ENCODE results near the gene CFDP1. TPM values are rescaled to one million over a fixed set of nuclear protein-coding genes. Genes with fewer than 3 reads are reported as not detected.
A peak's percentile ranks its signal among the peaks of the same experiment; 100 is the strongest.

CFDP1 gene
- total and polyA plus RNA-seq, 2 of the 13 experiments (the other 11 are each of a cell fraction or from before 2014, with no cell fraction given) = 78.6 to 153 TPM

DNA sequence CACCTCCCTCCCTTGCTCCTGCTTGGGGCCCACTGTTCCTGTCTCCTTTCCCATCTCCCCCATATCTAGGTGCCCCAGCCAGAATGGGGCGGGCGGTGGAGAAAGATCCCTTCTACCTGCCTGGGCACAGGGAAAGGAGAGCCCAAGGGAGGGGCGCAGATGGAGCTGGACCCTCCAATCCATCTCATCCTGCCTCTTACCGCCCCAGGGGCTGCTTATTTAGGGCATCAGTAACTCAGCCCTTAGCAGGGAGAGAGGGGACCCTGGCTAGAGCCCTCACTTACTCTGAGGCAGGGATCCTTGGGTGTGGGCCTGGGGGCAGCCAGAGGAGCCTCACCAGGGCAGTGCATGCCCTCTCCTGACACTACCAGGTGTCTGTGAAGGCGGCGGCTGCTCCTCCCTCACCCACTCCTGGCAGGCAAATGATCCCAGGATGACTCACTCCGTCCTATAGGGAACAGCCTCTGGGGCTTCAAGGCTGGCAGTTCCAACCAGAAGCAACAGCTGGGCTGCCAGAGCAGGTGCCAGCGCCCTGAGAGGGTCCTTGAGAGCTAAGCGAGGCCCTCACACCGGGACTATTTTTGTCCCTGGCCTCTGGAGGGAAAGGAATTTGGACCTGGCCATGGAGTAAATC, 165.6 kb downstream of the CFDP1 start (continued):
- TF ChIP-seq KAT2B (IDR thresholded peaks at IDR 0.05; ENCODE audit: borderline replicate concordance, low read depth, low read length) (no peak), LCORL (IDR thresholded peaks at IDR 0.05) (no peak), LCORL (CRISPR knock-in tag; IDR thresholded peaks at IDR 0.05) (0 out of 2 replicates have a peak, but pooled peaks have one; percentile 21), JUN (CRISPR knock-in tag; IDR thresholded peaks at IDR 0.05) (peak; percentile 56; the same call in 1 of the 2 replicates), ZNF160 (CRISPR knock-in tag; IDR thresholded peaks at IDR 0.05) (no peak), ZNF296 (CRISPR knock-in tag; conservative IDR thresholded peaks at IDR 0.05) (no peak), CSRNP2 (CRISPR knock-in tag; conservative IDR thresholded peaks at IDR 0.05; ENCODE audit: low read depth) (no peak), GATAD2A (CRISPR knock-in tag; IDR thresholded peaks at IDR 0.05) (peak; percentile 46; the same call in 1 of the 2 replicates), BORCS8-MEF2B (CRISPR knock-in tag; IDR thresholded peaks at IDR 0.05) (0 out of 2 replicates have a peak, but pooled peaks have one; percentile 15), NRL (CRISPR knock-in tag; IDR thresholded peaks at IDR 0.05; ENCODE audit: borderline replicate concordance) (0 out of 2 replicates have a peak, but pooled peaks have one; percentile 14), ARHGAP35 (CRISPR knock-in tag; IDR thresholded peaks at IDR 0.05; ENCODE audit: borderline replicate concordance) (no peak), TBX2 (CRISPR knock-in tag; IDR thresholded peaks at IDR 0.05; ENCODE audit: borderline replicate concordance) (peak; percentile 56), SCMH1 (CRISPR knock-in tag; IDR thresholded peaks at IDR 0.05; ENCODE audit: borderline replicate concordance) (no peak), ZNF24 (IDR thresholded peaks at IDR 0.05) (no peak), ATF3 (CRISPR knock-in tag; IDR thresholded peaks at IDR 0.05) (0 out of 2 replicates have a peak, but pooled peaks have one; percentile 44), DMAP1 (CRISPR knock-in tag; IDR thresholded peaks at IDR 0.05) (no peak), PRDM10 (CRISPR knock-in tag; IDR thresholded peaks at IDR 0.05; ENCODE audit: low read depth) (no peak), SETDB1 (CRISPR knock-in tag; IDR thresholded peaks at IDR 0.05; ENCODE audit: borderline replicate concordance) (no peak), ZNF766 (CRISPR knock-in tag; IDR thresholded peaks at IDR 0.05; ENCODE audit: borderline replicate concordance) (no peak), TIGD3 (CRISPR knock-in tag; IDR thresholded peaks at IDR 0.05; ENCODE audit: borderline replicate concordance) (no peak), KLF15 (CRISPR knock-in tag; IDR thresholded peaks at IDR 0.05; ENCODE audit: borderline replicate concordance) (no peak), ZSCAN30 (CRISPR knock-in tag; IDR thresholded peaks at IDR 0.05) (no peak), FOXC1 (CRISPR knock-in tag; IDR thresholded peaks at IDR 0.05; ENCODE audit: borderline replicate concordance) (peak; percentile 62; the same call in 1 of the 2 replicates)

Measured in HepG2 (cell line).